Stomach (tissue), 9 donors: ENCODE measurements around the gene SETD1B. TPM values are rescaled to one million over a fixed set of nuclear protein-coding genes. Genes with fewer than 3 reads are reported as not detected.

Source experiments
- DNase-seq, 2 donors: peaks; one replicate each; pipeline versions ENCODE4 v3.0.0 to v3.0.0-alpha.2; 2013 to 2019
- H3K27ac ChIP-seq, 5 donors: fragments of 200-600 bp in 4 of 5; sonication (generic) in 4 of 5; one replicate each; pipeline ENCODE4 v1.5.1; 2013 to 2019; ENCODE audit warnings: mild to moderate bottlenecking in 1 of 5, moderate library complexity in 1 of 5
- H3K27me3 ChIP-seq, 3 donors: fragments of 200-600 bp; sonication (generic); one replicate each; pipeline ENCODE4 v1.5.1; 2017 to 2019; ENCODE audit warnings: mixed run types in 1 of 3
- H3K36me3 ChIP-seq, 4 donors: fragments of 200-600 bp; sonication (generic); 1 replicate in 3 of 4; 2 replicates in 1 of 4; pipeline ENCODE4 v1.5.1; 2016 to 2019
- H3K4me1 ChIP-seq, 4 donors: fragments of 200-600 bp; sonication (generic); one replicate each; pipeline ENCODE4 v1.5.1; 2016 to 2019
- H3K4me3 ChIP-seq, 4 donors: fragments of 200-600 bp; sonication (generic) in 3 of 4; one replicate each; pipeline ENCODE4 v1.5.1; 2016 to 2019; ENCODE audit warnings: mild to moderate bottlenecking in 1 of 4
- H3K9me3 ChIP-seq, 4 donors: fragments of 200-600 bp; sonication (generic); one replicate each; pipeline ENCODE4 v1.5.1; 2016 to 2019
- CTCF ChIP-seq, 7 experiments: fragments of 450-650 bp in 4 of 7; fragments of 200-600 bp in 3 of 7; sonication (generic) in 3 of 7; IDR thresholded peaks; one replicate each; pipeline ENCODE4 v1.5.1; 2016 to 2019; ENCODE audit warnings: antibody characterized with exemption in 7 of 7, control low read depth in 2 of 7, mild to moderate bottlenecking in 1 of 7
- EP300 ChIP-seq: sonication (generic); formaldehyde crosslinking; IDR thresholded peaks from one replicate; pipeline ENCODE4 v1.6.1; 2017; ENCODE audit warnings: antibody characterized with exemption
- POLR2A ChIP-seq, 4 donors: fragments of 450-650 bp; IDR thresholded peaks; one replicate each; pipeline ENCODE4 v1.6.1; 2016; ENCODE audit warnings: antibody characterized with exemption in 4 of 4, control low read depth in 2 of 4, mild to moderate bottlenecking in 1 of 4, moderate library complexity in 1 of 4
- POLR2AphosphoS5 ChIP-seq, 3 donors: sonication (generic); formaldehyde crosslinking; IDR thresholded peaks; one replicate each; pipeline ENCODE4 v1.6.1; 2016; ENCODE audit warnings: antibody characterized with exemption in 3 of 3
- WGBS, 5 donors: extraction: QIAGEN DNeasy Blood & Tissue Kit in 3 of 5; methylation state at CpG; one replicate each; pipeline versions ENCODE4 v1.1.5 to v1.1.7; 2013 to 2018; 5-methylcytosine and 5-hydroxymethylcytosine counted together
- intact Hi-C: fragments of 100-400 bp; cut with DNase I; formaldehyde crosslinking; loops from one replicate; pipeline ENCODE4 v1.15.1; 2023; ENCODE audit warnings: low total_unique reads
- polyA plus RNA-seq, 3 donors: library from polyadenylated mRNA; stranded (reverse); fragments of 200-250 nt; gene quantifications; one replicate each; pipeline ENCODE4 v1.2.3, GENCODE V29; 2013
- total RNA-seq, 5 donors: library from RNA; depleted of rRNA; stranded (reverse); fragments of >200 nt; gene quantifications; one replicate each; pipeline versions ENCODE4 v1.1.0 to v1.2.3, GENCODE V29; 2014 to 2016
- donor health status: healthy with polysubstance abuse.
- donor health status: Bipolar disorder and iron deficiency.
- donor health status: healthy.

SETD1B gene
- total and polyA plus RNA-seq, 8 donors, result 3.2 to 27.5 (median 8.2) TPM

- H3K27ac ChIP-seq, result no peak overlapping the region
- no peak for DNase-seq
- H3K4me3 ChIP-seq, result no peak overlapping the region
- H3K9me3 ChIP-seq, result no peaks in the 10 kb centered on the region
- 88 to 96% (median 91%) methylated on average over 8 of the region's 8 CpGs for whole genome bisulfite sequencing, 5 donors
- no peaks in the 10 kb centered on the region for H3K27me3 ChIP-seq
- intact Hi-C loops, result no loop called here
- peaks cover 64 to 84% (median 75%) of the 10 kb centered on the region in 4 donors for H3K36me3 ChIP-seq
- H3K4me1 ChIP-seq, result peaks cover 34 to 49% (median 38%) of the 10 kb centered on the region in 4 donors
- TF ChIP-seq CTCF (IDR thresholded peaks at IDR 0.05) (no peak), EP300 (no peak), POLR2AphosphoS5 (IDR thresholded peaks at IDR 0.05) (no peak), POLR2A (IDR thresholded peaks at IDR 0.05) (no peak)
Measured at GRCh38 chr12:121815263-121815662, 11.5 kb downstream of the SETD1B start.

- Histone ChIP-seq H3K4me1 (peaks cover 17 to 31% (median 20%) of the 10 kb centered on the region in 4 donors), H3K27ac (no peak overlapping the region), H3K9me3 (no peaks in the 10 kb centered on the region), H3K4me3 (no peak overlapping the region), H3K27me3 (no peaks in the 10 kb centered on the region), H3K36me3 (peaks cover 73 to 89% (median 86%) of the 10 kb centered on the region in 4 donors)
- no peak for DNase-seq
- TF ChIP-seq EP300 (no peak), POLR2AphosphoS5 (IDR thresholded peaks at IDR 0.05) (no peak), POLR2A (IDR thresholded peaks at IDR 0.05) (no peak), CTCF (IDR thresholded peaks at IDR 0.05) (no peak)
- 93 to 96% (median 96%) methylated on average over 36 to 47 of the region's 47 CpGs for WGBS, 5 donors
- intact Hi-C loops, result no loop called here
Measured at GRCh38 chr12:121816925-121817647, 13.3 kb downstream of the SETD1B start.

GRCh38 chr12:121817648-121818043 is 13.8 kb downstream of the SETD1B start:
- no peak overlapping the region for H3K4me3 ChIP-seq
- H3K36me3 ChIP-seq, result peaks cover 77 to 95% (median 91%) of the 10 kb centered on the region in 4 donors
- TF ChIP-seq POLR2A (IDR thresholded peaks at IDR 0.05) (no peak), EP300 (no peak)
- H3K27ac ChIP-seq, result no peak overlapping the region
- no peaks in the 10 kb centered on the region for H3K27me3 ChIP-seq
- peaks cover 14 to 26% (median 15%) of the 10 kb centered on the region in 4 donors for H3K4me1 ChIP-seq
- WGBS, 5 donors, result 93 to 95% (median 94%) methylated on average over 17 to 18 of the region's 18 CpGs
- DNase-seq, result no peak
- intact Hi-C loops, result no loop called here
- H3K9me3 ChIP-seq, result no peaks in the 10 kb centered on the region

- peaks cover 91 to 100% (median 100%) of the 10 kb centered on the region in 4 donors for H3K36me3 ChIP-seq
- WGBS, 5 donors, result 87 to 93% (median 90%) methylated on average over 20 to 22 of the region's 22 CpGs
- no peak for TF ChIP-seq EP300
- TF ChIP-seq POLR2A (IDR thresholded peaks at IDR 0.05), result no peak
- no peak for TF ChIP-seq POLR2AphosphoS5 (IDR thresholded peaks at IDR 0.05)
- TF ChIP-seq CTCF (IDR thresholded peaks at IDR 0.05), result no peak
- H3K4me3 ChIP-seq, result no peak overlapping the region
- intact Hi-C loops, result no loop called here
- no peaks in the 10 kb centered on the region for H3K9me3 ChIP-seq
- DNase-seq, result no peak
- H3K4me1 ChIP-seq, result peaks cover 0 to 8% (median 0%) of the 10 kb centered on the region in 4 donors
- H3K27me3 ChIP-seq, result no peaks in the 10 kb centered on the region
- no peak overlapping the region for H3K27ac ChIP-seq
Measured at GRCh38 chr12:121819212-121819949, 15.6 kb downstream of the SETD1B start.
